GM19324 (cell line): ENCODE measurements around the gene RASL10B.

ENCODE experiments used
- ATAC-seq: cut with Tn5 transposase; IDR thresholded peaks from one replicate; pipeline ENCODE4 v1.9.1; 2021; ENCODE audit warnings: mild to moderate bottlenecking, moderate library complexity; ENCODE audit not compliant: unreplicated experiment, low FRiP score

RASL10B gene

GRCh38 chr17:35716897-35717465 is 14.5 kb upstream of the RASL10B start:
- ATAC-seq = no peak

DNA sequence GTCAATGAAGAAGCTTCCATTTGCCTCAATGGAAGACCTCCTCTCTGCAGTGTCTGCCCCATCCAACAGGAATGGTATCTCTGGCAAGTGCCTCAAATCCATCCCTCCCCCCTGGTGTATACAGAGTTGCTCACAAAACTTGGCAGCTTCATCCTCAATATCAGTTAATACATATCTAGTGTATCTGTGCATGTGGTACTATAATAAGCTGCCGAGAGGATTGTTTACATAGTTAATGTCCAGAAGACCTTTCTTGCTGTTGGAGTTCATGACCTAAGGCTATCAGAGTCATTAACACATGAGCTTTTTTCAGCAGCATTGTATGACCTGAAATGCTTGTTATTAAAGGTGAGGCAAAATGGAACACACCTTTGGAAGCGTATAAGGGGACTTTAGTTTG is 14.0 kb upstream of the RASL10B start:
- ATAC-seq = no peak

GRCh38 chr17:35723735-35724134 is 7.7 kb upstream of the RASL10B start:
- no peak for ATAC-seq

DNA sequence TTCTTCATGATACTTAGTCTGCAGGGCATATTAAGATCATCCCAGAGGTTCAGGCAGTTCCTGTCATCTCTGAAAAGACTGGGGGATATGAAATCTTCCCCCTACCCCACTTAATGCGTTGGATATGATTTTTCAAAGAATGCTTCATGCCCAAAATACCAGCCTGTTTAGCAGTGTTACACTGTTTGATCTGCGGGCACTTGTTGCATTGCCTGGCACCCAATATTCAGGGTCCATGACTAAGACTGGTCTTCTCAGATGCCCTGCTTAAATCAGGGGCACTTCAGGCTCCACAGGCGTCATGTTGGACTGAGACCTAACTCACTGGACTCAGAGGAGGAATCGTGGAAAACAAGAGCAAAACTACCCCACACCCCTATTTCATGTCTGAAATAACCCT is 6.4 kb upstream of the RASL10B start:
- no peak for ATAC-seq

DNA sequence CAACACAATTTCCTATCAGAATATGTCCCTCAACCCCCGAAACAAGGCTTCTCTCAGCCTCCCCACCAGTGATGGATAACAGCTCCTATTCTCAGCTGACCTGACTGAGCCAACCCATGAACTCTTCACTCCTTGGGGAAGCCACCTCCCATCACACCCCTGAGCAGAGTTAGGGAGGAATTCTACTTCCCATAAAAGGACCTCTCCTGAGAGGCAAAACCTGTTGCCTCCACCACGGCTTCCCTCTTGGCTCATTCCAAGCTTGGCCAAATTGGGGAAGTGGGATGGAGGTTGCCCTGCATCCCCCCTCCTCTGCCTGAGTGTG is 5.7 kb upstream of the RASL10B start:
- no peak for ATAC-seq

GRCh38 chr17:35726127-35726952 is 5.1 kb upstream of the RASL10B start:
- ATAC-seq = no peak

- no peak for ATAC-seq
Observed at GRCh38 chr17:35726953-35727460, 4.4 kb upstream of the RASL10B start.

DNA sequence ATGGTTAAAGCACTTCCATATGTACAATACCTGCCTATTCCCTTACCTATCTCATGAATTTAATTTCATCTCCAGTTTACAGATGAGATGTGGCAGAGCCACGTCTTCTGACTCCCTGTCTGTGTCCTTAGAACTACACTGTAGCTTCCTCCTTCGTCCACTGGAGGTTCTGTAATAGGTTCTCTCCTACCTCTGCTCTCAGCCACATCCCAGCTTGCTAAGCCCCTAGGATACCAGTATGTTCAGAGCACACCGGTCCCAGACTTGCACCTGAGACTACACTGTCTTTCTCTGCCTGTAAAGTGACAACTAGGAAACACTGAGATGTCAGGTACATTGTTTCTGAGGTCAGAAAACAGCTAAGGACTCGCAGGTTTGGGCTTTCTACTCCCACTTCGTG is 3.8 kb upstream of the RASL10B start:
- ATAC-seq = no peak

DNA sequence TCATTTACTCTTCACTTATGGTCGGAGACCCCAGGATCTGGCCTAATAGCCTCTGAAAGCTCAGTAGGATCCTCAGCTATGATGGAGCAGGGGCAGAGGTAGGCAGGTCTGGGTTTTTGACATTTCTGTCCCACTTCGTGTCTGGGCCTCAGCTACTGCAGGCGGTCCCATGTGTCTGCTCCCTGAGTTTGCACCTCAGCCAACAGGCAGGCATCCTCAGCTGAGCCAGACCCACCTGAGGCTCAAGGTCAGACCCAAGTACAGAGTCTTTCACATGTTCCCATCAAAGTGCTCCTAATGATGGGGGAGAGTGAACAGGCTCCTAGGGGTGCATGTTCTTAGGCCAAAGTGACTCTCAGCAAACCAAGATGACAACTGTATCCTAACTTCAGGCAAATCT is 2.9 kb upstream of the RASL10B start:
- no peak for ATAC-seq

DNA sequence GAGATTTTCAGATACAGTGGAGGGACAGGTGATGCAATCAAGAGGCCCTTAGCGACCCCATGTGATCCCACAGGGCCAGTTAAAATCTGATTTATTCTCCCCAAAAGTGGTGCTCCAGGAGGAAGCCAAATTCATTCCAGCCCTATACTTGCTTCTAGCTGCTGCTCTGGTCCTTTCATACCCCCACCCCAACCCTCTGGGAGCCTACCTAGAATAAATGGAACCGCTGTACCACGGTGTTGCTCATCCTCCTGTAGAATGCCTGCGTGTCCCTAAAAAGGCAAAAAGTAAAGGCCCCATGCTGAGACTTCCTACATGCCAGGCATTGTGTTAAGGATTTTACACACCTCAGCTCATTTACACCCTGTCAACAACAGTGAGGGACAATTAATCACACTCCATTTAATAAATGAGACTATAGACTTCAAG is 2.0 kb upstream of the RASL10B start:
- no peak for ATAC-seq

GRCh38 chr17:35730400-35731005 is 936 bp upstream of the RASL10B start:
- no peak for ATAC-seq

- no peak for ATAC-seq
Observed at GRCh38 chr17:35731917-35732805, 722 bp downstream of the RASL10B start.

- no peak for ATAC-seq
Observed at GRCh38 chr17:35732806-35733136, 1.3 kb downstream of the RASL10B start.

GRCh38 chr17:35733366-35733765 is 1.9 kb downstream of the RASL10B start:
- no peak for ATAC-seq

GRCh38 chr17:35734396-35734795 is 3.0 kb downstream of the RASL10B start:
- no peak for ATAC-seq

- no peak for ATAC-seq
Observed at GRCh38 chr17:35735036-35735805, 3.8 kb downstream of the RASL10B start.

GRCh38 chr17:35736236-35736635 is 4.8 kb downstream of the RASL10B start:
- ATAC-seq = no peak

GRCh38 chr17:35738519-35739133 is 7.2 kb downstream of the RASL10B start:
- no peak for ATAC-seq

- no peak for ATAC-seq
Observed at GRCh38 chr17:35740216-35740615, 8.8 kb downstream of the RASL10B start.
